Activated CD8-positive, alpha-beta memory T cell treated with anti-CD3 and anti-CD28 coated beads, Interleukin-2, amount 50 U/mL, for 24 hours (primary cell): Measurements from ENCODE around the gene CISH.

Source experiments
- DNase-seq: peaks from one replicate; pipeline ENCODE4 v3.0.0-alpha.2; 2020; ENCODE audit errors: extremely low read depth

CISH gene

DNA sequence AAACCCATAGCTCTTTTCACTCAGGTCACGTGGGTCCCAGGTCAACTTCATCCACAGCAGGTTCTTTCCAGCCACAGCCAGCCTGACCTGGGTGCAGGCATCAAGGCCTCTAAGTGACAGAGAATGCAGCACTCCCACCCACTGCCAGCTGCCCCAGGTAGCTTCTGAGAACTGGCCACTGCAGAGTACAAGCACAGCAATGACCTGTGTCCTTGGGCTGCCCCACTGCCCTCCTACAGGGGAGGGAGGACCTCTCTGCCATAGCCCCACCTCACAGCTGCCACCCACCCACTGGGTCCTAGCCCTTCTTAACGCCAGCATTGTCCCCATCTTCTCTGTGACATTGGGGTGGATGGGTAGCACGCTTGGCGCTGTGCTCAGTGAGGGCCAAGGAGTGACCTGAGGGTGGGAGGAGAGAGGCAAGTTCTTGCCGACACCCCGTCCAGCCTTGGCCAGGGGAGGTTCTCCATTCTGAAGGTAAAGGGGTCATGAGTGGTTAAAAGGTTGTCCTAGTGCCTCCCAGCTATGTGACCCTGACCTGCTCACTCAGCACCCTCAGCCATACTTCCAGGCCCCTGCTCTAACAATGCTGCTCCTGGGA is 12.4 kb downstream of the CISH start:
- DNase-seq = no peak

DNA sequence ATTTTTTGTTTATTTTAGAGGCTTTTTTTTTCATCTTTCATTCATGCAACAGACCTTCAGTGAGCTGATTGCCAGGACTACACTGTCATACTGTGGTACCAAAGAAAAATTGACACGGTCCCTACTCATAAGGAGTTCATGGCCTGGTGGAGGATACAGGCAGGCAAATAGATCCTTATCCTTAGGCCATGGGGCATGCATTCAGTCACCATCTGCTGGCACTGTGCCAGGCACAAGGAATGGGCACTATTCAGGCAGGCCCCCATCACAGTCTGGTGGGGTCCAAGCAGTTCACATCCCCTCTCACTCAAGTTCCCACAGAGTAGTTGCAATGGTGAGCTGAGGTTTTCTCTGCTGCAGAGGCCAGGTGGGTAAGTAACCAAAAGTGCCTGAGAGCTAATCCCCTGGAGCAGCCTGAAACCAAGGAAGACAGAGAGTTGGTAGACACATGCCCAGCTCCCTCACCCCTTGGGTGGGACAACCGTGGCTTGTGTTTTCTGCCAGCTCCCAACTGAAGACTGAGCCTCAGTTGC is 17.3 kb downstream of the CISH start:
- no peak for DNase-seq

DNA sequence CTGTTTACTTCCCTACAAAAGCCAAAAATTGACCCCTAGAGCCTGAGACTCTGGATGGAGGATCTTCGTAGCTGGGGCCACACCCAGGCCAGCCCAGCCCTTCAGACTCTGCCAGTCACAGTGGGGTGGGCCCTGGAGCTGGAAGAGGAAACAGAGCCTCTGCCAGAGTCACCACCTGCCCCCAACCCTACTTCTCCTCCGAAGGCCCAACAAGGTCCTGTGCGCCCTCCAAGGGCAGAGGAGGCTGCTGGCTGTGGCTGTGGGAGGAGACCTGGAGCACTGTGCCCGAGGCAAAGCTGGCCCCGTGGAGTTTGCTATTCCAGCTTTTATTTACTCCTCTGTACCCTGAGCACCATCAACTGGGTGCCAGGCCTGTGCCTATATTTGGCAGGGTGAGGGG is 19.0 kb downstream of the CISH start:
- no peak for DNase-seq

DNA sequence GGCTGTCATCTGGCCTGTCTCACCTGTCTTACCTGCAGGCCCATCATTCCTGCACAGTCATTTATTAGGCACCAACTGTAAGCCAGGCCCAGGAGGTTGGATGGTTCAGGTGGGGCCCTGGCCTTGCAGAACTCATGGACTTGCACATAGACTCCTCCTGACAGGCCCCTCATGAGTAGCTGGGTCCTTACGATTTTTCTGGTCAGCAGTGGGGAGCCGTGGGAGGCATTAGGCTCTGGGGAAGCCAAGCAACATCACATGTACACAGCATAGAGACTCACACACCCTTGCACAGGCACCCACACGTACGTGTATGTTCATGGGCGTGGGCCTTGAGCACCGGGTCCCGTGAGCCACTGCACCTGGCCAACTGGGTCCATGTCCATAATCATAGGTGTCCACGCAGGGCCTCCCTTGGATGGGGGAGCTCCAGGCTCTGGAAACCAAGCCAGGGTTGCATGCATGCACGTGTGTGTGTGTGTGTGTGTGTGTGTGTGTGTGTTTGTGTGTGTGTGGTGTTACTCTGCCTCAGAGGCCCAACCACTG is 20.3 kb downstream of the CISH start:
- no peak for DNase-seq

DNA sequence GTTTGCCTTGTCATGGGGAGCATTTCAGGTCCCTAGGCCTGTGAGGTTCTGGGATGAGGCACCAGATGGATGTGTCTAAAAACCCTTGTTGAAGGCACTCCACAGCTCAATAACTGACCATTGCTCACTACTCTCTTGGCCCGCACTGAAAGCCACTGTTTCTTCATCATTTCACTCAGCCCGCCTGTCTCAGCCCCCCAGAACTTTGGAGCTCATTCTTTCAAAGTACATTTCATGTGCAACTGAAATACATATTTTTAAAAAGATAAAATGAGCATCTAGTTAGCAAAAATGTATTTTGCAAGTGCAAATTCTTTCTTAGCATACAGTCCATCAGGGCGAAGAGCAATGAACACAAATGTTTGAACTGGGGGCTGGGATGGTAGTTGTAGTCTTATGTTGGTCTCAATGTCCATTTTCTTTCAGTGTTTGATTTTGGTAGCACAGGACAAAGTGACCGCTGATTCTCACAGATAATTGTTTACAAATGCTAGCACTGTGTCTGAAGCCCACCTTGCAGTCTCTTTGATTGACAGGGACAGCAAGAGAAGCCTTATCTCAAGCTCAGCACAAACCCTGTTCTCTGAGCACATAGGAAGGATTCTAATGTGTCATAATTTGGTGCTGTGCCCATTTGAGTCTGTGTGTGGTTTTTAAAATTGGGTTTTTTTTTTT is 22.7 kb downstream of the CISH start:
- DNase-seq = no peak

DNA sequence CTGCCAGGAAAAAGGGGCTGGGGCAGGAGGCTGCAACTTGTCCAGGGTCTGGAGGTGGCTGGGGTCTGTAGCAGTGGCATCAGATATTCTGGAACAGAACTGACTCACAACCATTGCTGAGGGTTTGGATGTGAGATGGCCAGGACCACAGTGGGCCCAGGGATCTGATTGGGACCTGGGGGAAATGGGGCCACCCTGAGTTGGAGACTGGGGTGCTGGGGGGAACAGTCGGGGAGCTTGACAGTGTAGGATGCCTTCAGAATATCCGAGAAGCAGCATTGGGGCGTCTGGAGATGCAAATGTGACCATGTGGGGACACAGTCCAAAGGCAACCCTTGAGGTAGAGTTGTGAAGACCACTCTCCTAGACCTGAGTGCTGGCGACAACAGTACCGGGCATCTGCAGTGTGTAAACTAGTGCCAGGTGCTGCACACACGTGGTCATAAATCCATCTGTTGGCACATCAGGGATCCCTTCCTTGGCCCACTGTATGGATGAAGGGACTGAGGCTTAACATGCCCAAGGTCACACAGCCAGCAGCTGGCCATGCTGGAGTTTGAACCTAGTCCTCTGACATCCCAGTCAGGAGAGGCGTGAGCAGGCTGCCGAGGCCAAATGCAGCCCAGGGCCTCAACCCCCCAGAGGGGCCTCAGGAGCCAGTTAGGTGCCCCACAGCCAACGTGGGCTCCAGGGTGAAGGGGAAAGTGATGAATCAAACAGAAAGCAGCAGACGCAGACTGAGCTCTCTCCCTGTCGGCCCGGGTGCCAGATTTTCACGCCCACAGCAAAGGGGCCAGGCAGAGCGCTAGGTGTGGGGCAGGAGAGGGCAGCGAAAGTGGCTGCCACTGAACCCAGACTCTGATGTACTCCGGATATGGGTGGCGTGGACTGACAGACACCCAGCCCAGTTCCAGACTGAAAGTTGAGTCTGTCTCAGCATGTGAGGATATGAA is 23.5 kb downstream of the CISH start:
- DNase-seq = peak; percentile 77

DNA sequence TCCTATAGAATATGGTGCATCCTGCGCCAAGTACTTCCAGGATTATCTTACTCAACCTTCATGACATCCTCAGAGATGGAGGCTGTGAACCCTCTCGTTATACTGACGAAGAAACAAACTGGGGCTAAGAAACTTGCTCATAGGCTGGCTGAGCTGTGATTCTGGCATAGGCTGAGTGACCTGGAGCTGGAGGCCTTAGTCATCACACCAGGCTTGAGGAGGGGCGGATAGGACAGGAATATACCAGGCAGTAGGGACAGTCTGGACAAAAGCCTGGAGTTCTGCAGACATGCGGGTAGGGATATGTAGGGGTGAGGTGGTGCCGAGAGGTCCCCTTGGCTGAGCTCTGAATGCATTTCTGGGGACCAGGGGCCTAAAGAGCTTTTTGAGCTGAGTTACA is 24.2 kb downstream of the CISH start:
- no peak for DNase-seq

DNA sequence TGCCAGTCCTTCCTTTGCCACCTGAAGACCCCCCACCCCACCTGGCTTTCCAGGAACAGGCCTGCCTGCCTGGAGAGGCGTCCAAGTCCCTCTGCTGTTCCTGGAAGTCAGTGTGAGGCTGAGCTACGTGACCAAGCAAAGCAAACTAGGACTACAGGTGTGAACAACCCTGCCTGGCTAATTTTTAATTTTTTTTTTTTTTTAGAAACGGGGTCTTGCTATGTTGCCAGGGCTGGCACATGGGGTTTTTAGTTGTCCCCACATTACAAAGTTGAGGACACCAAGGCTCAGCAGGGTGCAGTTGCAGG is 24.9 kb downstream of the CISH start:
- DNase-seq = no peak

DNA sequence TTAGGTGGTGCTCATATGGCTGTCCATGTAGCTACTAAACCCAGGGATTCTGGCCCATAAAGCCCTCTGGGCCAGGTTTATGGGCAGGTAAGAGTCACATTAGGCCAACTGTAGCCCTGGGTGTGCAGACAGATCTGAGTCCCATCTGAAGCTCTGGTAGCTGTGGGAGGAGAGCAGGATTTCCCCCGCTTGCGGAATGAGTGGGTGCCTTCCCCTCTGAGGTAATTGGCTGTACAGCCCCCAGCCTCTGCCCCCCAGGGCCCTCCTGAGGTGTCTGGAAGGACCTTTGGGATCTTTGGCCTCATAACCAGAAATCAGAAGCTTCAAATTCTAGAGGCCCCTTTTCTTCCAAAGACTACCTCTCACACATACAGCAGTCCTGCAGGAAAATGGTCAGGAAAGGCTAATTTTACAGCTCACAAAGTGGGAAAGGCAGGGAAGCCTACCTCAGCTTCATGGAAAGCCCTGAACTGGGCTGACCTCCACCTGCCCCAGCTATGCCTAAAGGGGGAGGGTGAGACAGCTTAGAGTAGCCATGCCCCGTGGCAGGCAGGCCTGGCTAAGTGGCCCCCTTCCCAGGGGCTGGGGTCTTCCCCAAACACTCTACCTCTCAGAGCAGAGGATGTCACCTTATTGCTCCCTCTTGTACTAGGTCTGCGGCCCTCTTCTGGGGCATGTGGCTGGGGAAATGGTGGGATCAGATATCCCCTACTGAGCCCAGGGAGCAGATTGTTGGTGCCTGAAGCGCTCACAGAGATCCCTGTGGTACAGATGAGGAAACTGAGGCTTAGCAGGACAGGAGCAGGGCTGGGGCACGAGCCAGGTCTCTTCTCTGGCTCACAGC is 25.4 kb downstream of the CISH start:
- no peak for DNase-seq

DNA sequence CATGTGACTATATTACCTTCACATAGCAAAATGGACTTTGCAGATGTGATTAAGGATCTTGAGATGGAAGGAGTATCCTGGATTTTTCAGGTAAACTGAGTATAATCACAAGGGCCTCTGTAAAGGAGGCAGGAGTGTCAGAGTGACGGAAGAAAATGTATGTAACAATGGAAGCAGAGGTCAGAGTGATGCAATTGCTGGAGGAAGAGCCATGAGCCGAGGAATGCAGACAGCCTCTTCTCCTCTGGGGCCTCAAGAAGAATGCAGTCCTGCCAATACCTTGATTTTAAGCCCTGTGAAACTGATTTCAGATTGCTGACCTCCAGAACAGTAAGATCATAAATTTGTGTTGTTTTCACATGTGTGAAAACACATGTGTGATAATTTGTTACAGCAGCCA is 27.2 kb downstream of the CISH start:
- no peak for DNase-seq

DNA sequence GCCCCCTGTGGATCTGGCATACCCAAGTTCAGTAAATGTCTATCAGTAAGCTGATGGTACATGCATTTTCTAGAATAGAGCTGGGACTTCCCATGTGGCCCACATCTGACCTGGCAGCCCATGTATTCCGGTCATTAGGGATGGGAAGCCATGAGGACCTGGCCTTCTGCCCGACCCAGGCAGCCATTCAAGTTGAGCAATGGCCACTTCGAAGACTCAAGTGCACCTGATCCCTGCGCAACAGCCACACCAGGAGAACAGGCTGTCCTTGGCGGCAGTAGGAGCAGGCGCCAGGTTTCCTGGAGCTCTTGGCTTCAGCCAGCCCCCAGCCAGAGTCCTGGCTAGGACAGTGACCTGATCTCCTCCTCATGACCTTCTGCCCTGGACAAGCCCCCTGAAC is 27.7 kb downstream of the CISH start:
- DNase-seq = no peak

DNA sequence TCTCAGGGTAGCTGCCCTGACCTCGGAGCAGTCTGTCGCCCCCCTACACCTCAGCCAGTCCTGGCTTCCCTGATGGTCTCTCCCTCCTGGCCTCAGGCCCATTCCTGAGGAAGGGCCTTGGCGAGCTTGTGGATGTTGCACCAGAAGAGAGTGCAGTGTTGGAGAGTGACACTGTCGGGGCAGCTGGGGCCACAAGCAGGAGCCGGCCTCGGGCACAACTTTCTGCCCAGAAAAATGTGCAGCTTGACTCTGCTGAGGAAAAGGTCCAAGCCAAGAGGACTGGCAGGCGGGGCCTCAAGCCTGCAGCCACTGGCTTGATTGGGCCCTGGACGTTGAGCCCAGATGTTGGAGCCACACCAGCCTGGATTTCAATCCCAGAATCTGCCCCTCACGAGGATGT is 29.5 kb downstream of the CISH start:
- no peak for DNase-seq

DNA sequence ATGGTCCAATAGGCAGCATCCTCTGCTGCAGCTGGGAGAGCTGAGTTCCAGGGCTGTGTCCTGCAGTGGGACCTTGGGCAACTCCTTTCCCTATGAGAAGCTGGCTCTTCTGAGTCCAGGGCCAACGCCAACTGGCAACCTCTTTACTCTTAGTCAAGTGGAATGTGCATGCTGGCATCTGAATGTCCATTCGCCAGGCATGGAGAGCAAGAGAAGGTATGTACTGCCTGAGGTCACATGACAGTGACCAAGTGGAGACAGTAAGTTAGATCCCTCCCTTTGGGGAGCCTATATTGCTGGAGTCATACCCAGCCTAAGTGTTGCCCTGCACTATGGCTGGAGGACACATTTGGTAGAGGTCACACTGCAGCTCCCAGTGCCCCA is 30.1 kb downstream of the CISH start:
- no peak for DNase-seq

DNA sequence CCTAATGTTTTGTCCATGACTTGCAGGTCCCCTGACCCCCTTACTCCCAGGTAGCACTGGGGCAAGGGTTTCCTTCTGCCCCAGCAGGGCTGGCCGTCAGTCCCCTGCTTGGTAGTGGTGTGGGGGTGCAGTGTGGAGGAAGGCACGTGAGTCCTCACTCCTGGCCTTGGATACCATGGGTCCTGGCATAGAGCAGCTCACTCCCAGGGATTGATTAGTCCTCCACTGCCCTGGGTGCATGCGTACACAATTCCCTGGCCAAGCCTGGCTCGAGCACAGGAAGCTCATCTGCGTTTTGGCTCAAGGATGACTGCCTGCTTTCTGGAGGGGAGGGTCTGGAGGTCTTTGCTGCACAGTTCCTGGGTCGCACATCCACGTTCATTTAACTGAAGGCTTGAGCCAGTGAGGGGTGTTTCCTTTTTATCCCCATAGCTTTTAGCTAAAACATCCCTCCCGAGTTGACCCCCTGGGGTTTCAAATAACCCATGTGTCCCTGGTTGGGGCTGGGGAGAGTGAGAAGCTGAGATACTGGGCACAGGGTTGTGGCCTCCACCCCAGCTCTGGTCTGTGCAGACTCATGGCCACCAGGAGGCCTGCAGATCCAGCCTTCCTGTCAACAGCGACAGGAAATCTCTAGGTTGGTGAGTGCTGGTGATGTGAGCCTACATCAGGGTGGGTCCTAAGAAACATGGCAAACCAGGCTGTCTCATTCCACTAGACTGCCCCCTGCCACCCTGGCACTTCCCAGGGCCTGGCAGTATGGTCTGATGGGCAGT is 30.7 kb downstream of the CISH start:
- DNase-seq = no peak

DNA sequence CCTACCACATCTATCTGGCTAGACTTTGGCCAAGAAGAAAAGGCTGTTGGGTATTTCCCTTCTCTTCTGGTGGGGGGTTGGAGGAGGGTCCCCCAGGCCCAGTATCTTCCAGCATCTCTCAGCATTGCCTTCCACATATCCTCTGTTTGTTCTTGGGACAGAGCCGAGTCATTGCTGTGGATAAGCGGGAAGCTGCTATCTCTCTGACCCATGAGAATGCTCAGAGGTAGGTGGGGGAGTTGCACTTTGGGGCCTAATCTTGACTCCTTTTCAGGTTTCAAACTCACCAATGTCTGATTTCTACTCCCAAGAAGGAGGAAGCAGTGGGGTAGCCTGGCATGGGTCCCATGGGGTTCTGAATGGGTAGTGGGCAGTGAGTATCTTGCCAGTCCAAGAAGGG is 34.2 kb downstream of the CISH start:
- no peak for DNase-seq

DNA sequence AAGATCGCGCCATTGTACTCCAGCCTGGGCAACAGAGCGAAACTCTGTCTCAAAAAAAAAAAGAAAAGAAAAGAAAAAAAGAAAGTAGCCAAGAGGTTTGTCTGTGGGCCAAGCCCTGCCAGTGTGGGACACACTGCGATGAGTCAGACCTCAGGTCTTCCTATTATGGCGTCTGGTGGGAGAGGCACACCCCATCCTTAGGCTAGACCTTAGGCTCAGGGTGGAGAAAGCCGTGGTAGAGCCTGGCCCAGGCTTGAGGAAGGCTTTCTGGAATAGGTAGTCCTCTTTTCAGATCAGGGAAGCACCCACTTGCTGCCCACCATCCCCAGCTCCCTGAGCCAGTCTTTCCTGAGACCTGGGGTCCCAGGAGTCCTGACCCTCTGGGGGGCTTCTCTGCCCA is 36.2 kb downstream of the CISH start:
- DNase-seq = no peak

DNA sequence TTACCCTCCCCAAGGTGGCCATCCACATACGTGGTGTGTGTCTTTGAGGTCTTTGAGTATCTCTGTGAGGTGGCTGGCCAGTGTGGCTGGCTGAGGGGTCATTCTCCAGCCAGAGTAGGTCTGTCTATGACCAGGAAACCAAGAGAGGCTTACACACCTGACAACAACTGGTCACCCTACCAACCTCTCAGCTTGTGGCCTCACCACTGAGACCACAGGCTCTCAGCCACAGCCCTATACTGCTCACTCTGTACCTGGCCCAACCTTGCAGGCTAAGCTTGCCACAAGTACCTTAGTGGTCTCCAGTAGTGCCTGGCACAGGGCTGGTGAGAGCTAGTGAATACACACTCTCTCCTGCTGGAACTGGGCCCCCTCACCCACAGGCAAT is 37.1 kb downstream of the CISH start:
- DNase-seq = no peak

DNA sequence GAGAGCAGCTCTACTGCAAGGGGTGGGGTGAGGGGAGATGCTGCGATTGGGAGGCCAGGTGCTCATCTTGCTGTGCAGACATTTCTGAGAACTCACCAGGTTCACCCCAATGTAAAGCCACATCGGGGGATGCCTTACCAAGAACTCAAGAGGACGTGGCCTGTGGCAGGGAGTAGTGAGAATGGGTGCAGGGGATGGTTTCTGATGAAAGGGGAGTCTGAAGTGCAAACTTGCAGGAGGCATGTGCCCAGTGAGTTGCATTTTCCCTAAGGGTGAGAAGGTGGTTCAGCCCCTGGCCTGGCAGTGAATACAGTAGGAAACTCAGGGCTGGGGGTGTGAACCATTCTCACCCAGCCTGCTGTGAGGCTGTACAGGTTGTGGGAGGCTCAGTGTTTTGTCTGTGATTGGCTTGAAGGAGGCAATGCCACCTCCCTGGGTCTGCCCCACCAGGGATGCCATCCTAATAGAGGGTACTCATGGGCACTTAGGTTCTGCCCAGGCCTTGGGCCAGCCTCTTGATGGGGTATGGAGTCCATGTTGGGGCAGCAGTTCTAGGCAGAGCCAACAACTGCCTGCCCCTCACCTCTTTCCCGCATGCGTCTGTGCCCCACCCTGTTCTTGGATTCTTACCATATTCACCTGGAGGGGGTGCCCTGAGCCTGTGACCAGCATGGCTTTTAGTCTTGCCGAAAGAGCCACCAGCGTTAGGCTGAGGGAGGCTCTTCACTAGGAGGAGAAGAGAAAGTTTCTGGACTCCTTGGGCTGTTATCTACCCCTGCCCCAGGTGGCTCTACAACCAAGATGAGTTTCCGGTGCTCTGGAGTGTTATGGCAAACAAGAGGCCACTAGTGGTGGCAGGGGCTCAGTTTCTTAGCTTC is 37.8 kb downstream of the CISH start:
- DNase-seq = peak; percentile 50

DNA sequence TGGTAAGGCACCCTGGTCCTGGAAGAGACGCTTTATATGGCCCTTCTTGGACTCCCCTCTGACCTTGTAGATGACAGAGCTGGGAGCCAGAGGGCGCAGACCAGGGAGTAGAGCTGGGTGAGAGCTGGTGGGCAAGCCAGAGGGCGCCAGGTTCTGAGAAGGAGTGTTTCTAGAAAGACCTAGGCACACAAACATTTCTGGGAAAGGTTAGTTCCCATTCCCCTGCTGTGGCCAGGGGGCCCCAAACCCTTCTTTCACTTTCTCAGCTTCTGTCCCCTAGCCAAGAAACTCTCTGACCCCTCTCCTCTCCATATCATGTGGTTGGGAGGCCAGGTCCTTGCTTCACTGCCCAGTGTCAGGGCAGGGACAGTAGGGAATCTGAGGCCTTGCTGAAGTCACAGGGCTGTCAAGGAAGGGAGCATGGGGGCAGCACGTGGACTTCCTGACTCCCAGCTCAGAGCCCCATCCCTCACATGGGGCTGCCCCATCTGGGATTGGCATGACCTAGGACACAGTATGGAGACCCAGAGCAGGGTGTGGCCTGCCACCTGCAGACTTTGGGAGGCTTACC is 38.7 kb downstream of the CISH start:
- DNase-seq = no peak

DNA sequence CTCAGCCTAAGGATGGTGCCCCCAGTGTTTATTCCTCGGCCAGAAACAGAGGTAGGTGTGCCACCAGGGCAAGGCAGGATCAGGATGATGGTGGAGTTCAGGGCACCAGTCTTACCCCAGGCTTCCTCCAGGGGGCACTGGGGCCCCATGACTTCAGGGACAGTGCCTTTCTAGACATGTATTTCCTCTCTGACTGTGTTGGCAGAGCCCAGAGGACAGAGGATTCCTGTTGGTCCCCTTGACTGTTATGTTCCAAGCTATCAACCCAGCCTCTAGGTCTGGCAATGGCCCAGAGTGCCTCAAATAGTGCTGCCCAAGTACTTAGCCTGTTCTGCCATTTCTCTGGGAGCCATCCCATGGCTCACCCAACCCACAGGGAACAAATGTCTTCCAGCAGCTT is 39.4 kb downstream of the CISH start:
- peak; percentile 57 for DNase-seq
